GM19193 (cell line): Measurements from ENCODE around the gene ACTN3.
A peak's percentile ranks its signal among the peaks of the same experiment; 100 is the strongest.

ENCODE experiments used
- POLR2A ChIP-seq: IDR thresholded peaks from 4 replicates; pipeline ENCODE4 v1.6.1; 2011; ENCODE audit not compliant: insufficient read depth, insufficient read length; ENCODE audit errors: extremely low read depth

The ACTN3 gene

GRCh38 chr11:66569076-66569475, 22.4 kb downstream of the ACTN3 start:
- TF ChIP-seq POLR2A = no peak

- TF ChIP-seq POLR2A = no peak
Measured at GRCh38 chr11:66570079-66570849, 23.6 kb downstream of the ACTN3 start.

- no peak for TF ChIP-seq POLR2A
Measured at GRCh38 chr11:66570850-66571180, 24.1 kb downstream of the ACTN3 start.

GRCh38 chr11:66579017-66579606, 32.4 kb downstream of the ACTN3 start:
- TF ChIP-seq POLR2A = no peak

- no peak for TF ChIP-seq POLR2A
Measured at GRCh38 chr11:66580803-66581202, 34.1 kb downstream of the ACTN3 start.

- no peak for TF ChIP-seq POLR2A
Measured at GRCh38 chr11:66581261-66581660, 34.6 kb downstream of the ACTN3 start.

GRCh38 chr11:66586136-66586535, 39.4 kb downstream of the ACTN3 start:
- TF ChIP-seq POLR2A = no peak

- TF ChIP-seq POLR2A = no peak
Measured at GRCh38 chr11:66589996-66590675, 43.4 kb downstream of the ACTN3 start.

- TF ChIP-seq POLR2A = no peak
Measured at GRCh38 chr11:66591175-66591574, 44.5 kb downstream of the ACTN3 start.

- peak; percentile 97 for TF ChIP-seq POLR2A
Measured at GRCh38 chr11:66592457-66593302, 46.0 kb downstream of the ACTN3 start, which contains the start of the genes CCDC87 and CCS. CCDC87 (minus strand) TSS chr11:66593063; CDS start chr11:66593015, 48 bp downstream. CCS (plus strand) TSS chr11:66593185; CDS start chr11:66593262, 77 bp downstream.

- no peak for TF ChIP-seq POLR2A
Measured at GRCh38 chr11:66593303-66593635, 46.6 kb downstream of the ACTN3 start.

GRCh38 chr11:66593650-66594049, 46.9 kb downstream of the ACTN3 start:
- no peak for TF ChIP-seq POLR2A

GRCh38 chr11:66595245-66595904, 48.7 kb downstream of the ACTN3 start:
- TF ChIP-seq POLR2A = no peak

- no peak for TF ChIP-seq POLR2A
Measured at GRCh38 chr11:66598993-66599392, 52.3 kb downstream of the ACTN3 start.
